K562 (cell line): ENCODE data around the gene APOL2.

Experiments
- BCLAF1 ChIP-seq, 2 experiments: fragments of 450-650 bp in 1 of 2; IDR thresholded peaks; 2 replicates each; pipeline ENCODE4 v1.6.1; 2011 to 2017; ENCODE audit warnings: low read depth in 2 of 2, antibody characterized with exemption in 1 of 2, borderline replicate concordance in 1 of 2, low read length in 1 of 2, mild to moderate bottlenecking in 1 of 2, mixed read lengths in 1 of 2; ENCODE audit not compliant: control insufficient read depth in 1 of 2
- BRD4 ChIP-seq: fragments of 200-600 bp; sonication (generic); IDR thresholded peaks from 2 replicates; pipeline ENCODE4 v1.6.1; 2017; ENCODE audit warnings: inconsistent platforms
- ZBTB49 ChIP-seq: sonication (generic); formaldehyde crosslinking; IDR thresholded peaks from 2 replicates; pipeline ENCODE4 v1.8.0; 2022; ENCODE audit warnings: missing genetic modification reagents, mild to moderate bottlenecking, borderline replicate concordance

- no peak for TF ChIP-seq BCLAF1 (IDR thresholded peaks at IDR 0.05; ENCODE audit: borderline replicate concordance in 1 of 2, control insufficient read depth in 1 of 2, low read depth in 2 of 2, low read length in 1 of 2)
- TF ChIP-seq BRD4: no peak
- TF ChIP-seq ZBTB49 (CRISPR knock-in tag): no peak
Measured at GRCh38 chr22:36277482-36278291, 38.4 kb upstream of the APOL2 start.
